ENCODE measurements around the gene ADGRF3.
"Not testable (repeated sequence)": the region's sequence is repeated elsewhere in the genome, so short reads cannot be mapped to it uniquely, and the experiment has no call there.

ADGRF3 gene

GRCh38 chr2:26366957-26367356 lies 20.4 kb upstream of the ADGRF3 start:
- Histone ChIP-seq H3K9ac (no peak overlapping the region), H3K27me3 (no peaks in the 10 kb centered on the region), H3K36me3 (peaks cover 67% of the 10 kb centered on the region), H3K4me2 (no peak overlapping the region), H3K9me3 (peaks cover 12% of the 10 kb centered on the region; the same call in 1 of the 2 replicates), H3K4me3 (no peak overlapping the region), H3K27ac (no peak overlapping the region), H3K4me1 (peaks cover 1% of the 10 kb centered on the region), H4K20me1 (peaks cover 35% of the 10 kb centered on the region)
- TF ChIP-seq Cebpa-rat (IDR thresholded peaks at IDR 0.05): no peak

GRCh38 chr2:26364669-26365068 lies 18.1 kb upstream of the ADGRF3 start:
- Histone ChIP-seq H3K36me3 (peaks cover 71% of the 10 kb centered on the region), H3K4me2 (no peak overlapping the region)

GRCh38 chr2:26363958-26364357 lies 17.4 kb upstream of the ADGRF3 start:
- Histone ChIP-seq H3K4me3 (no peak overlapping the region), H4K20me1 (peaks cover 65% of the 10 kb centered on the region), H3K9me3 (no peaks in the 10 kb centered on the region), H3K27me3 (no peaks in the 10 kb centered on the region), H3K9ac (no peak overlapping the region), H3K4me2 (no peak overlapping the region), H3K4me1 (peaks cover 3% of the 10 kb centered on the region; the same call in 1 of the 2 replicates), H3K27ac (no peak overlapping the region), H3K36me3 (peaks cover 70% of the 10 kb centered on the region)
- TF ChIP-seq Cebpa-rat (IDR thresholded peaks at IDR 0.05): no peak

More at GRCh38 chr2:26364669-26365068, 18.1 kb upstream of the ADGRF3 start:
- Histone ChIP-seq H3K27ac (no peak overlapping the region), H3K4me3 (no peak overlapping the region), H3K9me3 (peaks cover 6% of the 10 kb centered on the region; the same call in 1 of the 2 replicates), H4K20me1 (peaks cover 57% of the 10 kb centered on the region), H3K27me3 (no peaks in the 10 kb centered on the region), H3K4me1 (no peaks in the 10 kb centered on the region), H3K9ac (no peak overlapping the region)
- TF ChIP-seq Cebpa-rat (IDR thresholded peaks at IDR 0.05): no peak

- H3K9ac ChIP-seq: no peak overlapping the region
- H3K27me3 ChIP-seq: no peaks in the 10 kb centered on the region
- no peak overlapping the region for H3K27ac ChIP-seq
- H4K20me1 ChIP-seq: peaks cover 71% of the 10 kb centered on the region
- no peak overlapping the region for H3K4me2 ChIP-seq
- no peaks in the 10 kb centered on the region for H3K9me3 ChIP-seq
- no peak overlapping the region for H3K4me3 ChIP-seq
- H3K36me3 ChIP-seq: peaks cover 70% of the 10 kb centered on the region
- peaks cover 9% of the 10 kb centered on the region for H3K4me1 ChIP-seq
- no peak for TF ChIP-seq Cebpa-rat (IDR thresholded peaks at IDR 0.05)
These were observed 16.7 kb upstream of the ADGRF3 start for GRCh38 chr2:26363323-26363722.

GRCh38 chr2:26359886-26360473 lies 13.4 kb upstream of the ADGRF3 start:
- H3K4me2 ChIP-seq: no peak overlapping the region
- H3K9me3 ChIP-seq: no peaks in the 10 kb centered on the region
- H3K9ac ChIP-seq: no peak overlapping the region
- no peak overlapping the region for H3K4me3 ChIP-seq
- no peaks in the 10 kb centered on the region for H3K27me3 ChIP-seq
- peaks cover 28% of the 10 kb centered on the region for H3K4me1 ChIP-seq
- TF ChIP-seq Cebpa-rat (IDR thresholded peaks at IDR 0.05): no peak
- H4K20me1 ChIP-seq: peaks cover 99% of the 10 kb centered on the region
- H3K36me3 ChIP-seq: peaks cover 45% of the 10 kb centered on the region
- no peak overlapping the region for H3K27ac ChIP-seq

- Histone ChIP-seq H4K20me1 (peaks cover 100% of the 10 kb centered on the region), H3K4me1 (peaks cover 28% of the 10 kb centered on the region), H3K27ac (no peak overlapping the region), H3K9me3 (no peaks in the 10 kb centered on the region), H3K4me3 (no peak overlapping the region), H3K9ac (no peak overlapping the region), H3K36me3 (peaks cover 50% of the 10 kb centered on the region), H3K4me2 (no peak overlapping the region), H3K27me3 (no peaks in the 10 kb centered on the region)
- TF ChIP-seq Cebpa-rat (IDR thresholded peaks at IDR 0.05): no peak
These were observed 10.2 kb upstream of the ADGRF3 start for GRCh38 chr2:26356771-26357170.

GRCh38 chr2:26356111-26356510 lies 9.5 kb upstream of the ADGRF3 start:
- Histone ChIP-seq H3K9ac (no peak overlapping the region), H3K4me1 (peaks cover 28% of the 10 kb centered on the region), H4K20me1 (peaks cover 100% of the 10 kb centered on the region)

GRCh38 chr2:26355038-26355995 lies 8.7 kb upstream of the ADGRF3 start:
- H3K36me3 ChIP-seq: peaks cover 56% of the 10 kb centered on the region
- H3K27ac ChIP-seq: no peak overlapping the region
- no peaks in the 10 kb centered on the region for H3K9me3 ChIP-seq
- TF ChIP-seq Cebpa-rat (IDR thresholded peaks at IDR 0.05): no peak
- H4K20me1 ChIP-seq: peaks cover 100% of the 10 kb centered on the region
- H3K4me1 ChIP-seq: peaks cover 28% of the 10 kb centered on the region
- no peak overlapping the region for H3K4me2 ChIP-seq
- H3K27me3 ChIP-seq: no peaks in the 10 kb centered on the region
- H3K9ac ChIP-seq: no peak overlapping the region
- H3K4me3 ChIP-seq: no peak overlapping the region

More at GRCh38 chr2:26356111-26356510, 9.5 kb upstream of the ADGRF3 start:
- Histone ChIP-seq H3K27me3 (no peaks in the 10 kb centered on the region), H3K4me3 (no peak overlapping the region), H3K27ac (no peak overlapping the region), H3K36me3 (peaks cover 50% of the 10 kb centered on the region), H3K9me3 (no peaks in the 10 kb centered on the region), H3K4me2 (no peak overlapping the region)
- no peak for TF ChIP-seq Cebpa-rat (IDR thresholded peaks at IDR 0.05)

GRCh38 chr2:26354469-26354868 lies 7.9 kb upstream of the ADGRF3 start:
- H3K27me3 ChIP-seq, H3K27ac ChIP-seq, H3K4me3 ChIP-seq, H3K4me2 ChIP-seq, H3K9ac ChIP-seq, H3K9me3 ChIP-seq: not testable (repeated sequence)
- peaks cover 28% of the 10 kb centered on the region for H3K4me1 ChIP-seq
- peaks cover 98% of the 10 kb centered on the region for H4K20me1 ChIP-seq
- H3K36me3 ChIP-seq: peaks cover 58% of the 10 kb centered on the region

GRCh38 chr2:26352892-26353291 lies 6.3 kb upstream of the ADGRF3 start:
- H3K36me3 ChIP-seq: peaks cover 42% of the 10 kb centered on the region
- no peak for TF ChIP-seq Cebpa-rat (IDR thresholded peaks at IDR 0.05)
- no peaks in the 10 kb centered on the region for H3K27me3 ChIP-seq
- peaks cover 97% of the 10 kb centered on the region for H4K20me1 ChIP-seq
- H3K4me3 ChIP-seq: no peak overlapping the region
- peaks cover 30% of the 10 kb centered on the region for H3K4me1 ChIP-seq
- no peak overlapping the region for H3K27ac ChIP-seq
- no peak overlapping the region for H3K4me2 ChIP-seq
- no peaks in the 10 kb centered on the region for H3K9me3 ChIP-seq
- H3K9ac ChIP-seq: no peak overlapping the region
